Measurements from ENCODE around the gene CLEC18A.
"Not testable (repeated sequence)": the region's sequence is repeated elsewhere in the genome, so short reads cannot be mapped to it uniquely, and the experiment has no call there.

The CLEC18A gene

GRCh38 chr16:69930117-69930776, 20.9 kb upstream of the CLEC18A start:
- peak; percentile 43 for DNase-seq (ENCODE audit: low read depth)

GRCh38 chr16:69931631-69932030, 19.5 kb upstream of the CLEC18A start:
- DNase-seq (ENCODE audit: low read depth) = no peak

- DNase-seq (ENCODE audit: low read depth) = no peak
Observed at GRCh38 chr16:69932228-69932627, 18.9 kb upstream of the CLEC18A start.

- DNase-seq (ENCODE audit: low read depth) = no peak
Observed at GRCh38 chr16:69932691-69933392, 18.3 kb upstream of the CLEC18A start.

GRCh38 chr16:69934044-69934443, 17.1 kb upstream of the CLEC18A start:
- DNase-seq (ENCODE audit: low read depth) = no peak

- DNase-seq (ENCODE audit: low read depth) = no peak
Observed at GRCh38 chr16:69934751-69935150, 16.4 kb upstream of the CLEC18A start.

GRCh38 chr16:69935278-69935711, 15.8 kb upstream of the CLEC18A start:
- DNase-seq (ENCODE audit: low read depth) = no peak

- DNase-seq (ENCODE audit: low read depth) = no peak
Observed at GRCh38 chr16:69935740-69936139, 15.4 kb upstream of the CLEC18A start.

GRCh38 chr16:69936252-69936651, 14.9 kb upstream of the CLEC18A start:
- no peak for DNase-seq (ENCODE audit: low read depth)

GRCh38 chr16:69936751-69937211, 14.4 kb upstream of the CLEC18A start:
- DNase-seq (ENCODE audit: low read depth) = no peak

GRCh38 chr16:69937465-69937951, 13.6 kb upstream of the CLEC18A start:
- DNase-seq (ENCODE audit: low read depth) = no peak

GRCh38 chr16:69938981-69939820, 11.9 kb upstream of the CLEC18A start:
- no peak for DNase-seq (ENCODE audit: low read depth)

GRCh38 chr16:69939821-69940585, 11.1 kb upstream of the CLEC18A start:
- DNase-seq (ENCODE audit: low read depth) = no peak

GRCh38 chr16:69940676-69941075, 10.5 kb upstream of the CLEC18A start:
- DNase-seq (ENCODE audit: low read depth) = no peak

GRCh38 chr16:69941251-69942098, 9.7 kb upstream of the CLEC18A start:
- no peak for DNase-seq (ENCODE audit: low read depth)

GRCh38 chr16:69942099-69942491, 9.0 kb upstream of the CLEC18A start:
- DNase-seq (ENCODE audit: low read depth) = no peak

- no peak for DNase-seq (ENCODE audit: low read depth)
Observed at GRCh38 chr16:69942627-69943170, 8.4 kb upstream of the CLEC18A start.

GRCh38 chr16:69943241-69944036, 7.7 kb upstream of the CLEC18A start:
- DNase-seq (ENCODE audit: low read depth) = not testable (repeated sequence)

- DNase-seq (ENCODE audit: low read depth) = not testable (repeated sequence)
Observed at GRCh38 chr16:69950411-69950810, 723 bp upstream of the CLEC18A start.

- not testable (repeated sequence) for DNase-seq (ENCODE audit: low read depth)
Observed at GRCh38 chr16:69951672-69952031, 518 bp downstream of the CLEC18A start.

All from CMK (cell line).